Measurements from ENCODE around the gene CDK5RAP1. TPM values are rescaled to one million over a fixed set of nuclear protein-coding genes. Genes with fewer than 3 reads are reported as not detected.
A peak's percentile ranks its signal among the peaks of the same experiment; 100 is the strongest.

Gene CDK5RAP1
- total and polyA plus RNA-seq, 2 donors (not counting 3 experiments of a cell fraction or from before 2014, with no cell fraction given), result 30.8 to 36.5 TPM

DNA sequence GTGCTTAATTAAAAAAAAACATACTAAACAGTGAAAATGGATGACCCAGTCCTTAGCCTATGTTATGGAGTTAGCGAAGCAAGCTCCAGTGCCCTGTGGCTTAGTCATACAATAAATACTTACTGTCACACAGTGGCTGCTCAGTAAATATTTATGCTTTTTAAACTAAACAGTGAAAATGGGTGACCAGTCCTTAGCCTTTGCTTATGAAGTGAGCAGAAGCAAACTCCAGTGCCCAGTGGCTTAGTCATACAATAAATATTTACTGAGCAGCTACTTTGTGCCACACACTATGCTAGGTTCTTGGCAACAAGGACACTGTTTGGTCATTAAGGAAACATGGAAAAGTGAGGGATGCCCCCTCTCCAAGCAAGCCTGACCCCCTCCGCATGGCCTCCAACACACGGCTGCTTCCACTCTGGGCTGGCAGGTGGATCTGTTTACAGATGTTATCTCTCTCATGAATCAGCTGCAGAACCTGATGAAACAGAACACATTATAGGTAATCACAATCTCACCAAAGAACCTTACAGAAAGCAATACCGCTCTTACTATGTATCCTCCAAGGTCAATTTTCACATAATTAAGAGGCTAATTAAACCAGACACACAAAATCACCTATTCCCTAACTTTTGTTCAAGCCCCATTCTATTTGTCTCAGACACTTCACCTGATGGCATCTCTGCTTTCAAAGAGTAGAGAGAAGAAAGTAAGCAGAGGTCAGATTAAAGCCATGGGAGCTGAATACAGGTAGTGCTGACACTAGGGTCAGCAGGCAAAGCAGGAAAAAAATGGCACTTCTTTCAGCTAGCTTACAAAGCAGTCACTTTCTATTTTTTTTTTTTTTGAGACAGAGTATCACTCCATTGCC, 27.3 kb downstream of the CDK5RAP1 start:
- dilution Hi-C loops (cut with MboI; ENCODE audit: extremely low pct_ligation_motif_present, low sequenced_read_pairs), result no loop called here
- Histone ChIP-seq H3K36me3 (ENCODE audit: control insufficient read depth in 2 of 2, extremely low read depth in 1 of 2, insufficient read depth in 2 of 2, low read length in 2 of 2) (peaks cover 0 to 13% of the 10 kb centered on the region in 2 experiments), H3K9me3 (replicated peaks; ENCODE audit: control insufficient read depth, insufficient read depth, low read length) (no peaks in the 10 kb centered on the region), H3K27ac (ENCODE audit: insufficient read depth, low read depth, low read length) (no peak overlapping the region), H2AFZ (ENCODE audit: low read depth, low read length) (no peak overlapping the region), H3K9ac (replicated peaks; ENCODE audit: extremely low read depth, insufficient read depth, low read length) (no peak overlapping the region), H4K20me1 (replicated peaks; ENCODE audit: control insufficient read depth, extremely low read depth, insufficient read depth, low read length) (no peaks in the 10 kb centered on the region), H3K27me3 (ENCODE audit: control insufficient read depth in 2 of 2, insufficient read depth in 2 of 2, low read length in 2 of 2) (no peaks in the 10 kb centered on the region), H3K4me3 (replicated peaks in 1 of 3; ENCODE audit: insufficient read depth in 1 of 3, low read depth in 1 of 3, low read length in 3 of 3) (no peak overlapping the region), H3K9me1 (replicated peaks; ENCODE audit: control insufficient read depth, extremely low read depth, insufficient read depth, low read length) (no peaks in the 10 kb centered on the region), H3K79me2 (ENCODE audit: control insufficient read depth, insufficient read depth, low read length) (no peaks in the 10 kb centered on the region), H3K4me1 (ENCODE audit: control insufficient read depth, extremely low read depth, insufficient read depth, low read length) (no peaks in the 10 kb centered on the region), H3K4me2 (ENCODE audit: insufficient read depth, low read length) (no peak overlapping the region)
- BruUV-seq (replicated peaks), result no TSS peak
- intact Hi-C loops (cut with micrococcal nuclease), result no loop called here
- TF ChIP-seq JUN (IDR thresholded peaks at IDR 0.05; ENCODE audit: borderline replicate concordance, insufficient read depth, insufficient read length, low read depth), result no peak
- no peak for TF ChIP-seq GATA2 (IDR thresholded peaks at IDR 0.05; ENCODE audit: insufficient read depth, insufficient read length, low read depth, low read length)
- TF ChIP-seq FOS (IDR thresholded peaks at IDR 0.05; ENCODE audit: borderline replicate concordance, insufficient read depth, low read length), result no peak
- no peak for TF ChIP-seq MYC (IDR thresholded peaks at IDR 0.05; ENCODE audit: low read depth, low read length)
- TF ChIP-seq, protein P1, sequence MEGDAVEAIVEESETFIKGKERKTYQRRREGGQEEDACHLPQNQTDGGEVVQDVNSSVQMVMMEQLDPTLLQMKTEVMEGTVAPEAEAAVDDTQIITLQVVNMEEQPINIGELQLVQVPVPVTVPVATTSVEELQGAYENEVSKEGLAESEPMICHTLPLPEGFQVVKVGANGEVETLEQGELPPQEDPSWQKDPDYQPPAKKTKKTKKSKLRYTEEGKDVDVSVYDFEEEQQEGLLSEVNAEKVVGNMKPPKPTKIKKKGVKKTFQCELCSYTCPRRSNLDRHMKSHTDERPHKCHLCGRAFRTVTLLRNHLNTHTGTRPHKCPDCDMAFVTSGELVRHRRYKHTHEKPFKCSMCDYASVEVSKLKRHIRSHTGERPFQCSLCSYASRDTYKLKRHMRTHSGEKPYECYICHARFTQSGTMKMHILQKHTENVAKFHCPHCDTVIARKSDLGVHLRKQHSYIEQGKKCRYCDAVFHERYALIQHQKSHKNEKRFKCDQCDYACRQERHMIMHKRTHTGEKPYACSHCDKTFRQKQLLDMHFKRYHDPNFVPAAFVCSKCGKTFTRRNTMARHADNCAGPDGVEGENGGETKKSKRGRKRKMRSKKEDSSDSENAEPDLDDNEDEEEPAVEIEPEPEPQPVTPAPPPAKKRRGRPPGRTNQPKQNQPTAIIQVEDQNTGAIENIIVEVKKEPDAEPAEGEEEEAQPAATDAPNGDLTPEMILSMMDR (IDR thresholded peaks at IDR 0.05; ENCODE audit: extremely low read depth in 1 of 2, insufficient read depth in 1 of 2, low read depth in 1 of 2, low read length in 2 of 2), result no peak
- TF ChIP-seq POLR2AphosphoS5 (IDR thresholded peaks at IDR 0.05; ENCODE audit: insufficient read depth, low read depth, low read length), result no peak
- TF ChIP-seq POLR2A (IDR thresholded peaks at IDR 0.05; ENCODE audit: low read depth, low read length), result no peak
- TF ChIP-seq EZH2 (IDR thresholded peaks at IDR 0.05; ENCODE audit: borderline replicate concordance, low read depth, low read length, severe bottlenecking), result no peak
- no peak for TF ChIP-seq MAX (IDR thresholded peaks at IDR 0.05; ENCODE audit: insufficient read depth, insufficient read length)
- ChIA-PET CTCF (interaction anchor here (0.9 kb wide), 1 partner anchor 9 kb away, joined by 3 read pairs; no protein-coding TSS in a partner anchor), POLR2A (no interaction called here)
- FAIRE-seq (no peak), DNase-seq (ENCODE audit: low read depth, low spot score) (peak; percentile 11)

Measured in endothelial cell of umbilical vein (primary cell).